CD4-positive, CD25-positive, alpha-beta regulatory T cell (primary cell): ENCODE results near the gene PCDHGA2. TPM values are rescaled to one million over a fixed set of nuclear protein-coding genes. Genes with fewer than 3 reads are reported as not detected.
"Not testable (repeated sequence)": the region's sequence is repeated elsewhere in the genome, so short reads cannot be mapped to it uniquely, and the experiment has no call there.

Experiments
- ATAC-seq, 2 donors: fragments of 150-1000 bp; cut with Tn5 transposase; one replicate each; pipeline ENCODE4 v1.10.0; 2021; ENCODE audit warnings: low read depth in 2 of 2, moderate number of reproducible peaks in 2 of 2, moderate library complexity in 1 of 2
- DNase-seq, 3 donors: peaks; one replicate each; pipeline versions ENCODE4 v3.0.0 to v3.0.0-alpha.2; 2012 to 2022; ENCODE audit warnings: mixed read lengths in 1 of 3
- H3K27ac ChIP-seq: one replicate; pipeline ENCODE4 v1.7.0; 2013; ENCODE audit warnings: mild to moderate bottlenecking, low read length; ENCODE audit not compliant: insufficient read depth, poor library complexity, severe bottlenecking
- H3K27me3 ChIP-seq: one replicate; pipeline ENCODE4 v1.7.0; 2013; ENCODE audit warnings: low read length; ENCODE audit not compliant: control insufficient read depth, insufficient read depth
- H3K36me3 ChIP-seq: one replicate; pipeline ENCODE4 v1.7.0; 2013; ENCODE audit warnings: mild to moderate bottlenecking, low read length, moderate library complexity; ENCODE audit not compliant: control insufficient read depth, insufficient read depth
- H3K4me1 ChIP-seq: 2 replicates; pipeline ENCODE4 v1.7.0; 2013; ENCODE audit warnings: mild to moderate bottlenecking, low read length; ENCODE audit not compliant: insufficient read depth, control insufficient read depth, poor library complexity, severe bottlenecking
- H3K4me3 ChIP-seq: one replicate; pipeline ENCODE4 v1.7.0; 2013; ENCODE audit warnings: low read depth, mild to moderate bottlenecking, low read length, moderate library complexity
- H3K9me3 ChIP-seq, 2 experiments: 1 replicate in 1 of 2; 2 replicates in 1 of 2; pipeline ENCODE4 v1.7.0; 2013; ENCODE audit warnings: low read length in 2 of 2, mild to moderate bottlenecking in 1 of 2, moderate library complexity in 1 of 2; ENCODE audit not compliant: control insufficient read depth in 2 of 2
- H3K27ac Mint-ChIP-seq, 3 donors: one replicate each; pipeline ENCODE4 v1.8.0; 2020 to 2022; ENCODE audit warnings: mild to moderate bottlenecking in 3 of 3, mixed read lengths in 3 of 3, moderate library complexity in 2 of 3
- H3K27me3 Mint-ChIP-seq: one replicate; pipeline ENCODE4 v1.8.0; 2022; ENCODE audit warnings: mild to moderate bottlenecking, mixed read lengths
- H3K36me3 Mint-ChIP-seq: one replicate; pipeline ENCODE4 v1.8.0; 2020; ENCODE audit warnings: mixed read lengths
- H3K4me1 Mint-ChIP-seq, 4 donors: one replicate each; pipeline ENCODE4 v1.8.0; 2020 to 2022; ENCODE audit warnings: mixed read lengths in 4 of 4, mild to moderate bottlenecking in 1 of 4
- H3K4me3 Mint-ChIP-seq, 4 donors: one replicate each; pipeline ENCODE4 v1.8.0; 2020 to 2022; ENCODE audit warnings: mild to moderate bottlenecking in 4 of 4, mixed read lengths in 4 of 4, moderate library complexity in 3 of 4
- H3K9me3 Mint-ChIP-seq, 7 donors: one replicate each; pipeline ENCODE4 v1.8.0; 2020 to 2022; ENCODE audit warnings: mixed read lengths in 7 of 7, mild to moderate bottlenecking in 3 of 7, moderate library complexity in 2 of 7
- polyA plus RNA-seq, 4 donors: library from polyadenylated mRNA; unstranded; fragments of 300-500 nt; fragmentation: Illumina TruSeq; gene quantifications; one replicate each; pipeline ENCODE4 v1.2.3, GENCODE V29; 2021
- total RNA-seq: library from RNA; stranded (reverse); gene quantifications from one replicate; pipeline ENCODE4 v1.2.3, GENCODE V29; 2022

The PCDHGA2 gene
- total and polyA plus RNA-seq, 5 donors from 2014 or later = not detected

DNA sequence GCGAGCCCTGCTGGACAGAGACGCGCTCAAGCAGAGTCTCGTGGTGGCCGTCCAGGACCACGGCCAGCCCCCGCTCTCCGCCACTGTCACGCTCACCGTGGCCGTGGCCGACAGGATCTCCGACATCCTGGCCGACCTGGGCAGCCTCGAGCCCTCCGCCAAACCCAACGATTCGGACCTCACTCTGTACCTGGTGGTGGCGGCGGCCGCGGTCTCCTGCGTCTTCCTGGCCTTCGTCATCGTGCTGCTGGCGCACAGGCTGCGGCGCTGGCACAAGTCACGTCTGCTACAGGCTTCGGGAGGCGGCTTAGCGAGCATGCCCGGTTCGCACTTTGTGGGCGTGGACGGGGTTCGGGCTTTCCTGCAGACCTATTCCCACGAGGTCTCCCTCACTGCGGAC is 6.0 kb upstream of the PCDHGA2 start:
- H3K4me3 ChIP-seq, ATAC-seq, DNase-seq, H3K4me3 Mint-ChIP-seq, H3K36me3 ChIP-seq, H3K27ac Mint-ChIP-seq, H3K4me1 Mint-ChIP-seq, H3K4me1 ChIP-seq, H3K27ac ChIP-seq, H3K36me3 Mint-ChIP-seq: not testable (repeated sequence)
- Mint-ChIP-seq H3K9me3 (peaks cover 4 to 76% (median 23%) of the 10 kb centered on the region in 7 donors), H3K27me3 (peaks cover 60% of the 10 kb centered on the region)
- H3K9me3 ChIP-seq = peaks cover 57 to 59% of the 10 kb centered on the region in 2 experiments
- peaks cover 17% of the 10 kb centered on the region for H3K27me3 ChIP-seq

DNA sequence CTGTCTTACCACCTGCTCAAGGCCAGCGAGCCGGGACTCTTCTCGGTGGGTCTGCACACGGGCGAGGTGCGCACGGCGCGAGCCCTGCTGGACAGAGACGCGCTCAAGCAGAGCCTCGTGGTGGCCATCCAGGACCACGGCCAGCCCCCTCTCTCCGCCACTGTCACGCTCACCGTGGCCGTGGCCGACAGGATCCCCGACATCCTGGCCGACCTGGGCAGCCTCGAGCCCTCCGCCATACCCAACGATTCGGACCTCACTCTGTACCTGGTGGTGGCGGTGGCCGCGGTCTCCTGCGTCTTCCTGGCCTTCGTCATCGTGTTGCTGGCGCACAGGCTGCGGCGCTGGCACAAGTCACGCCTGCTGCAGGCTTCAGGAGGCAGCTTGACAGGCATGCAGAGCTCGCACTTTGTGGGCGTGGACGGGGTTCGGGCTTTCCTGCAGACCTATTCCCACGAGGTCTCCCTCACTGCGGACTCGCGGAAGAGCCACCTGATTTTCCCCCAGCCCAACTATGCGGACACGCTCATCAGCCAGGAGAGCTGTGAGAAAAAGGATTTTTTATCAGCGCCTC is 2.3 kb downstream of the PCDHGA2 start:
- ATAC-seq, H3K36me3 ChIP-seq, H3K4me3 ChIP-seq, H3K4me1 ChIP-seq, DNase-seq, H3K27ac ChIP-seq, H3K36me3 Mint-ChIP-seq, H3K27ac Mint-ChIP-seq, H3K4me3 Mint-ChIP-seq, H3K4me1 Mint-ChIP-seq: not testable (repeated sequence)
- peaks cover 52 to 53% of the 10 kb centered on the region in 2 experiments for H3K9me3 ChIP-seq
- Mint-ChIP-seq H3K9me3 (peaks cover 9 to 74% (median 27%) of the 10 kb centered on the region in 7 donors), H3K27me3 (peaks cover 57% of the 10 kb centered on the region)
- peaks cover 18% of the 10 kb centered on the region for H3K27me3 ChIP-seq

DNA sequence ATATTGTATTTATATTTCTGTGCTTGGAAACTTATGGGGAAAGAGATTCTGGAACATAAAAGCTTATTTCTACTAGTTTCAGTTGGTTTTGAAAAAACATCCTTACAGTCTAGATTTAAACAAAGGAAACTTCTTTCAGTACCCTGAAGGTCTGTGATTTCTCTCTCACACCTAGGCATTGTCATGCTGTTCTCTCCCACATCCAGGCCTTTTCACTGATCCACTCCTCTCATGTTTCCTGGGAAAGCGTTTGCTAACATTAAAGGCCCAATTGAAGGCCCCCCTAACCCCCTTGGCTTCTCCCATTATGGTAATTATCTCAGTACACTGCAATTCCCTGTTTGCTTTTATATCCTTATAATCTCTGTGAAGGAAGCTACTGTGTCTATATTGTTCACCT is 4.2 kb downstream of the PCDHGA2 start:
- Mint-ChIP-seq H3K36me3 (peaks cover 6% of the 10 kb centered on the region), H3K4me1 (no peaks in the 10 kb centered on the region), H3K27ac (no peak overlapping the region), H3K9me3 (peaks cover 7 to 61% (median 22%) of the 10 kb centered on the region in 7 donors), H3K4me3 (no peak overlapping the region), H3K27me3 (peaks cover 54% of the 10 kb centered on the region)
- Histone ChIP-seq H3K9me3 (peaks cover 36 to 49% of the 10 kb centered on the region in 2 experiments), H3K27me3 (peaks cover 9% of the 10 kb centered on the region), H3K4me3 (no peak overlapping the region), H3K36me3 (no peaks in the 10 kb centered on the region), H3K27ac (no peak overlapping the region), H3K4me1 (no peaks in the 10 kb centered on the region)
- DNase-seq = no peak
- no peak for ATAC-seq

DNA sequence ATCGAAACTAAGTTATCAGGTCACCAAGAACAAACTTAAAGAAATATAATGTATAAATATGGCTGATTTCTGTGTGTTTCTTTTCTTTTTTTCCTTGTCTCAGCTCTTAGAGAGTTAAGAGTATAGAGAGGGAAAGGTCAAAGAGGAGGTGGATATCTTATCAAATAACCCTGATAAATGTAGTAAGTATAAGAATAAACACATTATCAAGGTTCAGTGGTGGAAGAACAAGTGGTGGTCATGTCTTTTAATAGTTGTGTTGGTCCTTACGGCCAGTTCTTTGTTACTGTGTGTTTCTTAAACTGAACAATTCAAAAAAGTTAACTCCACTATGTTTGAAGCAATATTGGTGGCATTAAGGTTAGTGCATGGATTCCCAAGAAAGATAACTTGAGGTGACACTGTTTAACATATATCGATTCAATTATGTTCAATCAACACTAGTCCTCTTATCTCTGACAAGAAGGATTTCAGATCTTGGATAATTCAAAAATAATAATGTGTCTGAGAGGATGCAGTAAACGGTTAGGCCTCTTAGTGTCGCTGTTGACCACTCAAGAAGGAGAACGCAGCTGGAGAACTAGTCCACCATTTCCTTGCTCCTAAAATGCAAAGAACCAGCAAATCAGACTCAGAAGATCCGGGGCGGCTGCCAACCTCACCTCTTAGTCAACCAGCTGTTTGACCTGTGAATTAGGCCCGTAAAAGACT is 4.8 kb downstream of the PCDHGA2 start, which contains the start of gene PCDHGA3:
TSS of gene PCDHGA3 (plus strand) at position 588 of the 711 bp plus-strand sequence. CDS start 205 bp downstream, outside the sequence.
- Histone ChIP-seq H3K9me3 (peaks cover 32 to 43% of the 10 kb centered on the region in 2 experiments), H3K36me3 (no peaks in the 10 kb centered on the region), H3K4me3 (no peak within 1 kb of the TSS), H3K27ac (no peak within 1 kb of the TSS), H3K4me1 (no peaks in the 10 kb centered on the region), H3K27me3 (peaks cover 9% of the 10 kb centered on the region)
- Mint-ChIP-seq H3K36me3 (peaks cover 6% of the 10 kb centered on the region), H3K4me3 (peak within 1 kb of the TSS in 2 of 4 donors; percentile 41 to 56), H3K27me3 (peaks cover 48% of the 10 kb centered on the region), H3K27ac (no peak within 1 kb of the TSS), H3K9me3 (peaks cover 7 to 55% (median 22%) of the 10 kb centered on the region in 7 donors), H3K4me1 (no peaks in the 10 kb centered on the region)
- ATAC-seq (no peak), DNase-seq (peak in 1 of 3 donors; percentile 38)

DNA sequence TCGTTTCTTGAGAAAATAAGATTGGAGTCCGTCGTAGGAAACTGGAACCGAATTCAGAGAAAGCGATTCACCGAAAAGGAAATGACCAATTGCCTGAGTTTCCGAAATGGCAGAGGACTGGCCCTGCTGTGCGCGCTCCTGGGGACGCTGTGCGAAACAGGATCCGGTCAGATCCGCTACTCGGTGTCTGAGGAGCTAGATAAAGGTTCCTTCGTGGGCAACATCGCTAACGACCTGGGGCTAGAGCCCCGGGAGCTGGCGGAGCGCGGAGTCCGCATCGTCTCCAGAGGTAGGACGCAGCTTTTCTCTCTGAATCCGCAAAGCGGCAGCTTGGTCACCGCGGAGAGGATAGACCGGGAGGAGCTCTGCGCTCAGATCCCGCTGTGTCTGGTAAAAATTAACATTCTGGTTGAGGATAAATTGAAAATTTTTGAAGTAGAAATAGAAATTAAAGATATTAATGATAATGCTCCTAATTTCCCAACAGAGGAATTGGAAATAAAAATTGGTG is 5.4 kb downstream of the PCDHGA2 start:
- H3K4me3 Mint-ChIP-seq = peak overlapping the region in 2 of 4 donors; percentile 41 to 56
- Histone ChIP-seq H3K9me3 (peaks cover 25 to 36% of the 10 kb centered on the region in 2 experiments), H3K27me3 (peaks cover 7% of the 10 kb centered on the region), H3K4me3 (no peak overlapping the region), H3K36me3 (no peaks in the 10 kb centered on the region), H3K27ac (no peak overlapping the region), H3K4me1 (no peaks in the 10 kb centered on the region)
- peaks cover 6% of the 10 kb centered on the region for H3K36me3 Mint-ChIP-seq
- no peak for DNase-seq
- H3K27ac Mint-ChIP-seq = no peak overlapping the region
- peaks cover 45% of the 10 kb centered on the region for H3K27me3 Mint-ChIP-seq
- H3K4me1 Mint-ChIP-seq = no peaks in the 10 kb centered on the region
- ATAC-seq = no peak
- peaks cover 8 to 56% (median 22%) of the 10 kb centered on the region in 7 donors for H3K9me3 Mint-ChIP-seq

DNA sequence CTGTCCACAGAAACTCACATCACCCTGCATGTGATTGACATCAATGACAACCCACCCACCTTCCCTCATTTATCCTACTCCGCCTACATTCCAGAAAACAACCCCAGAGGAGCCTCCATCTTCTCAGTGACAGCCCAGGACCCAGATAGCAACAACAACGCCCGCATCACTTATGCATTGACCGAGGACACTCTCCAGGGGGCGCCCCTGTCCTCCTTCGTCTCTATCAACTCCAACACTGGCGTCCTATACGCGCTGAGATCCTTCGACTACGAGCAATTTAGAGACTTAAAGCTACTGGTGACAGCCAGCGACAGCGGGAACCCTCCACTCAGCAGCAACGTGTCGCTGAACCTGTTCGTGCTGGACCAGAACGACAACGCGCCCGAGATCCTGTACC is 6.8 kb downstream of the PCDHGA2 start:
- DNase-seq (no peak), ATAC-seq (no peak)
- Histone ChIP-seq H3K27ac (no peak overlapping the region), H3K4me1 (no peaks in the 10 kb centered on the region), H3K9me3 (peaks cover 19 to 28% of the 10 kb centered on the region in 2 experiments), H3K4me3 (no peak overlapping the region), H3K36me3 (no peaks in the 10 kb centered on the region), H3K27me3 (peaks cover 9% of the 10 kb centered on the region)
- H3K27me3 Mint-ChIP-seq = peaks cover 44% of the 10 kb centered on the region
- H3K4me3 Mint-ChIP-seq = no peak overlapping the region
- H3K27ac Mint-ChIP-seq = no peak overlapping the region
- peaks cover 4% of the 10 kb centered on the region for H3K36me3 Mint-ChIP-seq
- peaks cover 9 to 49% (median 21%) of the 10 kb centered on the region in 7 donors for H3K9me3 Mint-ChIP-seq
- peaks cover 0 to 4% (median 1%) of the 10 kb centered on the region in 4 donors for H3K4me1 Mint-ChIP-seq

DNA sequence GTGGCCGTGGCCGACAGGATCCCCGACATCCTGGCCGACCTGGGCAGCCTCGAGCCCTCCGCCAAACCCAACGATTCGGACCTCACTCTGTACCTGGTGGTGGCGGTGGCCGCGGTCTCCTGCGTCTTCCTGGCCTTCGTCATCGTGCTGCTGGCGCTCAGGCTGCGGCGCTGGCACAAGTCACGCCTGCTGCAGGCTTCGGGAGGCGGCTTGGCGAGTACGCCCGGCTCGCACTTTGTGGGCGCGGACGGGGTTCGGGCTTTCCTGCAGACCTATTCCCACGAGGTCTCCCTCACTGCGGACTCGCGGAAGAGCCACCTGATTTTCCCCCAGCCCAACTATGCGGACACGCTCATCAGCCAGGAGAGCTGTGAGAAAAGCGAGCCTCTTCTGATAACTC is 7.5 kb downstream of the PCDHGA2 start:
- H3K27me3 Mint-ChIP-seq = peaks cover 42% of the 10 kb centered on the region

More for the DNA sequence above, 7.5 kb downstream of the PCDHGA2 start:
- H3K27me3 ChIP-seq = peaks cover 16% of the 10 kb centered on the region
- peaks cover 9 to 53% (median 20%) of the 10 kb centered on the region in 7 donors for H3K9me3 Mint-ChIP-seq
- not testable (repeated sequence) for H3K36me3 Mint-ChIP-seq, H3K27ac ChIP-seq, H3K4me3 Mint-ChIP-seq, DNase-seq, ATAC-seq, H3K4me1 Mint-ChIP-seq, H3K4me1 ChIP-seq, H3K36me3 ChIP-seq, H3K27ac Mint-ChIP-seq, H3K4me3 ChIP-seq
- H3K9me3 ChIP-seq = peaks cover 25 to 31% of the 10 kb centered on the region in 2 experiments
